Thoracic aorta (tissue), 2 donors: ENCODE results near the gene MSI2. TPM values are rescaled to one million over a fixed set of nuclear protein-coding genes. Genes with fewer than 3 reads are reported as not detected.

ENCODE experiments used
- ATAC-seq: fragments of 150-250 bp; one replicate; pipeline ENCODE4 v1.8.0; 2017; ENCODE audit warnings: low read depth; ENCODE audit not compliant: insufficient number of reproducible peaks, low FRiP score
- DNase-seq: peaks from one replicate; pipeline ENCODE4 v3.0.0-alpha.2; 2020; ENCODE audit warnings: low spot score
- H3K27ac ChIP-seq, 2 donors: fragments of 200-600 bp; sonication (generic); 1 replicate in 1 of 2; 2 replicates in 1 of 2; pipeline ENCODE4 v1.5.1; 2016; ENCODE audit warnings: mild to moderate bottlenecking in 2 of 2, moderate library complexity in 2 of 2
- H3K27me3 ChIP-seq: fragments of 200-600 bp; sonication (generic); replicated peaks from 2 replicates; pipeline ENCODE4 v1.6.0; 2016; ENCODE audit warnings: mild to moderate bottlenecking; ENCODE audit not compliant: insufficient read depth
- H3K36me3 ChIP-seq: fragments of 200-600 bp; sonication (generic); one replicate; pipeline ENCODE4 v1.5.1; 2016
- H3K4me1 ChIP-seq, 2 donors: fragments of 200-600 bp; sonication (generic); 1 replicate in 1 of 2; 2 replicates in 1 of 2; pipeline versions ENCODE4 v1.5.1 to v1.6.0; 2016; ENCODE audit warnings: low read depth in 2 of 2, mild to moderate bottlenecking in 1 of 2; ENCODE audit not compliant: control insufficient read depth in 1 of 2
- H3K4me3 ChIP-seq: fragments of 200-600 bp; sonication (generic); 2 replicates; pipeline ENCODE4 v1.5.1; 2016; ENCODE audit warnings: mild to moderate bottlenecking
- H3K9me3 ChIP-seq: fragments of 200-600 bp; sonication (generic); 2 replicates; pipeline ENCODE4 v1.5.1; 2016
- total RNA-seq, 2 donors: library from RNA; depleted of rRNA; stranded (reverse); fragments of >200 nt; gene quantifications; one replicate each; pipeline versions ENCODE4 v1.1.0 to v1.2.3, GENCODE V29; 2016
- TF ChIP-seq, protein P1 (sequence below): fragments of 200-600 bp; sonication (generic); IDR thresholded peaks from one replicate; pipeline ENCODE4 v1.5.1; 2019; ENCODE audit warnings: antibody characterized with exemption

MSI2 gene
- total RNA-seq, 2 donors from 2014 or later, result 32.1 to 46.2 TPM

DNA sequence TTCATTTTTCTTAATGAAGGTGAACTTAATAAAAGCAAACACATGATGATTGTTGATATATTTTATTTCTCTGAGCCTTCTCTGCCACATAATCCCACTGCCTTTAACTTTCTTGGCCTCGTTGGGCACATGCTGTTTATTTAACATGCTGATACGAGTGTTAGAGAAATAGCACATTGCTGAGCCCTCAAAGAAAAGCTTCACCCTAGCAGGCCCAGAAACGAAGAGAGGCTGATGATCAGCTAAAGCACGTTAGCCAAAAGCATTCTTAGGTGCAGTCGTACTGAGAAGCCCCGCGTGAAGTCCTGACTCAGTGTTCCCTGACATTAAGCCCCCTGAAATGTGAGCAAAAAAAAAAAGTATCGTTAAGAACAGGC is 366.0 kb downstream of the MSI2 start:
- Histone ChIP-seq H3K4me1 (peaks cover 0 to 9% of the 10 kb centered on the region in 2 donors), H3K9me3 (no peaks in the 10 kb centered on the region), H3K27ac (no peak overlapping the region), H3K4me3 (no peak overlapping the region), H3K27me3 (no peaks in the 10 kb centered on the region), H3K36me3 (no peaks in the 10 kb centered on the region)
- TF ChIP-seq, protein P1, sequence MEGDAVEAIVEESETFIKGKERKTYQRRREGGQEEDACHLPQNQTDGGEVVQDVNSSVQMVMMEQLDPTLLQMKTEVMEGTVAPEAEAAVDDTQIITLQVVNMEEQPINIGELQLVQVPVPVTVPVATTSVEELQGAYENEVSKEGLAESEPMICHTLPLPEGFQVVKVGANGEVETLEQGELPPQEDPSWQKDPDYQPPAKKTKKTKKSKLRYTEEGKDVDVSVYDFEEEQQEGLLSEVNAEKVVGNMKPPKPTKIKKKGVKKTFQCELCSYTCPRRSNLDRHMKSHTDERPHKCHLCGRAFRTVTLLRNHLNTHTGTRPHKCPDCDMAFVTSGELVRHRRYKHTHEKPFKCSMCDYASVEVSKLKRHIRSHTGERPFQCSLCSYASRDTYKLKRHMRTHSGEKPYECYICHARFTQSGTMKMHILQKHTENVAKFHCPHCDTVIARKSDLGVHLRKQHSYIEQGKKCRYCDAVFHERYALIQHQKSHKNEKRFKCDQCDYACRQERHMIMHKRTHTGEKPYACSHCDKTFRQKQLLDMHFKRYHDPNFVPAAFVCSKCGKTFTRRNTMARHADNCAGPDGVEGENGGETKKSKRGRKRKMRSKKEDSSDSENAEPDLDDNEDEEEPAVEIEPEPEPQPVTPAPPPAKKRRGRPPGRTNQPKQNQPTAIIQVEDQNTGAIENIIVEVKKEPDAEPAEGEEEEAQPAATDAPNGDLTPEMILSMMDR, result no peak
- DNase-seq, result no peak
- ATAC-seq, result no peak

DNA sequence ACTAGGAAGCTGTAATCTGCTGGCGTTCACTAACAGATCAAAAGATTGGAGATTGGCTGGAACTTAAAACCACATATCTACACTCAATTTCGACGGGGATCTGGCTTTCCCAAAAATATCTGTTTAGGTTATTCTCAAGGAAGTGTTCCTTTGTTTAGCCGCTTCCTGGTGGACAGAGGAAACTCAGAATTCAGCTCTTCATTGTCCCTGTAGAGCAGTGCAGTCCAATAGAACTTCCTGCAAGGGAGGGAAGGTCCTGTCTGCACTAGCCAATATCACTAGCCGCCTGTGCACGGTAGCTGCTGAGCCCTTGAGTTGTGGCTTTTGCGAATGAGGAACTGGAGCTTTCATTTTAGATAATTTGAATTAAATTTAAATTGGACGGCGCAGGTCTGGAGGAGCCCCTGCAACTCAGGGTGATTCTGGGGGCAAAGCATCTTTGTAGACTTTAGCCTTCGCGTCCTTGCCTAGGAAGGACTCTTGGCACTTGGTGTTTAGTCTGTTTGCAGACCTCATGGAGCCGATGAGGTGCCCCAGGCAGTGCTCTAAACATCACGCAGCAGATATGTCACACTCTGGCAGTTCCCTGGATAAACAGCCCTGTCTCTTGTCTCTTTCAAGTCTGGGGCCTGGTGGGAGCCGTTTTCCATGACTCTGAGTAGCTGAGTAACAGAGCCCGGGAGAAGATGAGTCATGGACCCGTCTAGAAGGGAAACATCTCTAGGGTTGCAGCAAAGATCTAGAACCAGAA is 366.5 kb downstream of the MSI2 start:
- no peaks in the 10 kb centered on the region for H3K9me3 ChIP-seq
- DNase-seq (no peak), ATAC-seq (no peak)
- no peak overlapping the region for H3K27ac ChIP-seq
- TF ChIP-seq, protein P1, result no peak
- H3K4me3 ChIP-seq, result no peak overlapping the region
- H3K4me1 ChIP-seq, result peaks cover 0 to 9% of the 10 kb centered on the region in 2 donors
- H3K36me3 ChIP-seq, result no peaks in the 10 kb centered on the region
- no peaks in the 10 kb centered on the region for H3K27me3 ChIP-seq

DNA sequence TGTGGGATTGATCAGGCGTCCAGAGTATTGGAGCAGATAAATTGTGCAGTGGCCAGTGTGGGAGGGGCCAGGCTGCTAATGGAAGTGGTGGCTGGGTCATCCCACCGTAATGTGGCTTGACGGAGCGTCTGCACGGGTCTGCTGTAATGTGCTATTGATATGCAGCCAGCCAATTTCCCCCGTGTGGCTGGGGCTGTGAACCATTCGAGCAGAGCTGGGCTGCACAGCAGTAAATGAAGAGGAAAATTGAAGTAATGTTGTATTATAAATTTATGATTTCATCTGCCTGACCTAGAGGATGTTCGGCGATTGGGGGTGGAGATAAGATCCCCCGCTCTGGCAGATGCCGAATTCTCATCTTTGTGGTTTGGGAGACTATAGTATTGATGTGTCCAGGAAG is 367.3 kb downstream of the MSI2 start:
- ATAC-seq, result no peak
- Histone ChIP-seq H3K36me3 (no peaks in the 10 kb centered on the region), H3K9me3 (no peaks in the 10 kb centered on the region), H3K4me1 (peaks cover 0 to 9% of the 10 kb centered on the region in 2 donors), H3K27me3 (no peaks in the 10 kb centered on the region), H3K27ac (no peak overlapping the region), H3K4me3 (no peak overlapping the region)
- TF ChIP-seq, protein P1, result no peak
- DNase-seq, result no peak

DNA sequence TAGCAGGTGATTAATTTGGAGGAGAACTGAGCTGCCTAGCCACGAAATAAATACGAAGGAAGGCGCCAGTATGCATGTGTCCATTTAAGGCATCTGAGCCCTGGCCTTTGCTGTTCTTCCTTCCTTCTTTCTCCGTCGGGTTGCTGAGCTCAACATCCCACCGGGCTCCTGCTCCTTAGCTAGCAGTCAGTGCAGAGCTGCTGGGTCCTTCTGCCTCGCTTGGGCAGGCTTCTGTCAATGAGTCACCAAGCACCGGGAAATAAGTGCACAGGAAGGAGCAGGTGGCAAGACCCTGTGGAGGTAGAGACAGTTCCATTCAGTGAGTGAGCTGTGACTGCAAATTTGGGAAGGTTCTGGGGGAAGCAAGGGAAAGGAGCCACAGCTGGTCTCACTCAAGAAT is 368.1 kb downstream of the MSI2 start:
- H3K4me1 ChIP-seq, result peaks cover 0 to 9% of the 10 kb centered on the region in 2 donors
- H3K4me3 ChIP-seq, result no peak overlapping the region
- no peaks in the 10 kb centered on the region for H3K27me3 ChIP-seq
- DNase-seq (no peak), ATAC-seq (no peak)
- TF ChIP-seq, protein P1, result no peak
- H3K9me3 ChIP-seq, result no peaks in the 10 kb centered on the region
- no peak overlapping the region for H3K27ac ChIP-seq
- H3K36me3 ChIP-seq, result no peaks in the 10 kb centered on the region

DNA sequence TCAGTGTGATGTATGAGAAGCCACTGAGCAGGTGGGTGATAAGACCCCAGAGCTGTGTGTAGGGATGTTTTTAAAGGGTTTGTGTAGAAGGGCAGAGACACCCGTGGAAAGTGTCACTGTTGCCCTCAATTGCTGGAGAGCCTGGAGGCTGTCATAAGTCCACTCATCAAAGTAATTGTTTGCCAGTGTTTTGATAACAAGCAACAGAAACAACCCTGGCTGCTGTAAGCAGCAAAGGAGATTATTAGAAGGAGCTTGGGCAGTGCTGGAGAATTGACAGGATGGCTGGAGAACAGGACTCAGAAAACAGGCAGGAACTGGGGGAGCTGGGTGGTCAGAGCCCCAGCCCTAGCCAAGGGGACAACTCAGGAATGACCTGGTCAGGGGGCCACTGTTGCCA is 369.2 kb downstream of the MSI2 start:
- no peak overlapping the region for H3K27ac ChIP-seq
- H3K36me3 ChIP-seq, result no peaks in the 10 kb centered on the region
- ATAC-seq (no peak), DNase-seq (no peak)
- H3K27me3 ChIP-seq, result no peaks in the 10 kb centered on the region
- no peak overlapping the region for H3K4me3 ChIP-seq
- TF ChIP-seq, protein P1, result no peak
- H3K4me1 ChIP-seq, result peaks cover 0 to 9% of the 10 kb centered on the region in 2 donors
- no peaks in the 10 kb centered on the region for H3K9me3 ChIP-seq
